WERI-Rb-1 (cell line): ENCODE data around the gene TRDN.

Source experiments
- DNase-seq: peaks from one replicate; pipeline ENCODE4 v3.0.0-alpha.2; 2020
- H3K27ac ChIP-seq: fragments of 250-450 bp; sonication (Bioruptor Pico); 2 replicates; pipeline ENCODE4 v1.5.1; 2020; ENCODE audit warnings: mild to moderate bottlenecking, moderate library complexity
- H3K27me3 ChIP-seq: fragments of 250-450 bp; sonication (Bioruptor Pico); 2 replicates; pipeline ENCODE4 v1.5.1; 2021; ENCODE audit warnings: mild to moderate bottlenecking, low read depth, moderate library complexity; ENCODE audit not compliant: insufficient read depth, severe bottlenecking
- H3K36me3 ChIP-seq: fragments of 250-450 bp; sonication (Bioruptor Pico); 2 replicates; pipeline ENCODE4 v1.5.1; 2020; ENCODE audit warnings: mild to moderate bottlenecking, moderate library complexity
- H3K4me3 ChIP-seq: 2 replicates; pipeline ENCODE4 v1.5.1; 2011; ENCODE audit warnings: low read depth, mild to moderate bottlenecking, control low read depth, low read length
- H3K9me3 ChIP-seq: fragments of 250-450 bp; sonication (Bioruptor Pico); 2 replicates; pipeline ENCODE4 v1.5.1; 2021; ENCODE audit warnings: mild to moderate bottlenecking, moderate library complexity; ENCODE audit not compliant: severe bottlenecking
- CTCF ChIP-seq: IDR thresholded peaks from 2 replicates; pipeline ENCODE4 v1.5.1; 2011; ENCODE audit warnings: low read depth, mild to moderate bottlenecking, control low read depth, inconsistent platforms, low read length

Gene TRDN

GRCh38 chr6:123629258-123629941 lies 7.3 kb downstream of the TRDN start:
- no peaks in the 10 kb centered on the region for H3K9me3 ChIP-seq
- no peaks in the 10 kb centered on the region for H3K27me3 ChIP-seq
- no peak overlapping the region for H3K4me3 ChIP-seq
- no peaks in the 10 kb centered on the region for H3K36me3 ChIP-seq
- no peak overlapping the region for H3K27ac ChIP-seq
- TF ChIP-seq CTCF: no peak
- DNase-seq: no peak

- Histone ChIP-seq H3K36me3 (no peaks in the 10 kb centered on the region), H3K4me3 (no peak overlapping the region), H3K27ac (no peak overlapping the region), H3K27me3 (no peaks in the 10 kb centered on the region), H3K9me3 (no peaks in the 10 kb centered on the region)
- no peak for TF ChIP-seq CTCF
- no peak for DNase-seq
These were observed 11.1 kb downstream of the TRDN start for GRCh38 chr6:123625696-123626095.

- DNase-seq: no peak
- no peaks in the 10 kb centered on the region for H3K9me3 ChIP-seq
- H3K27ac ChIP-seq: no peak overlapping the region
- no peak overlapping the region for H3K4me3 ChIP-seq
- H3K27me3 ChIP-seq: no peaks in the 10 kb centered on the region
- no peak for TF ChIP-seq CTCF
- no peaks in the 10 kb centered on the region for H3K36me3 ChIP-seq
These were observed 14.0 kb downstream of the TRDN start for GRCh38 chr6:123622780-123623179.

- no peak for DNase-seq
- Histone ChIP-seq H3K36me3 (no peaks in the 10 kb centered on the region), H3K27me3 (no peaks in the 10 kb centered on the region), H3K27ac (no peak overlapping the region), H3K9me3 (no peaks in the 10 kb centered on the region), H3K4me3 (no peak overlapping the region)
- no peak for TF ChIP-seq CTCF
These were observed 17.6 kb downstream of the TRDN start for GRCh38 chr6:123619156-123619555.

- Histone ChIP-seq H3K4me3 (no peak overlapping the region), H3K9me3 (no peaks in the 10 kb centered on the region), H3K27ac (no peak overlapping the region), H3K27me3 (no peaks in the 10 kb centered on the region), H3K36me3 (no peaks in the 10 kb centered on the region)
- TF ChIP-seq CTCF: no peak
- no peak for DNase-seq
These were observed 19.8 kb downstream of the TRDN start for GRCh38 chr6:123616942-123617341.

GRCh38 chr6:123616016-123616415 lies 20.7 kb downstream of the TRDN start:
- Histone ChIP-seq H3K27me3 (no peaks in the 10 kb centered on the region), H3K27ac (no peak overlapping the region), H3K9me3 (no peaks in the 10 kb centered on the region), H3K36me3 (no peaks in the 10 kb centered on the region), H3K4me3 (no peak overlapping the region)
- no peak for TF ChIP-seq CTCF
- no peak for DNase-seq
